ENCODE measurements around the gene KCNMB2.

DNA sequence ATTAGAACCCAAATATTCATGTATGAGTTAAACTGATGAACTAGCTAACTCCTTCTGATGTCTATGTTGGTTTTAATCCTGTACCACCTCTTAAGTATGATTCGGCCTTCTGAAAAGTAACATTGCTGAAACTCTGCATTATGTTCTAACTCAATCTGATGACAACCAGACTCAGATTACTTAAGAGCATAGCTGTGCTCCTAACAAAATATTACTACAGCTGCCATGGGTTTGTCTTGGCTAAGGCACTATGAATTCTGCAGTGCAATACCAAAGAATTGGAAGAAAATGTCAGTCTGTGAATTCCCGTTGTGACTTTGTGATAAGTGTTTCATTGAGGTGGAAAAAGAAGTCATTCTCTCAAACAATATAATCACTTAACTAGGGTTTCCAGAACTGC is 311.0 kb downstream of the KCNMB2 start:
- TF ChIP-seq, protein P1, sequence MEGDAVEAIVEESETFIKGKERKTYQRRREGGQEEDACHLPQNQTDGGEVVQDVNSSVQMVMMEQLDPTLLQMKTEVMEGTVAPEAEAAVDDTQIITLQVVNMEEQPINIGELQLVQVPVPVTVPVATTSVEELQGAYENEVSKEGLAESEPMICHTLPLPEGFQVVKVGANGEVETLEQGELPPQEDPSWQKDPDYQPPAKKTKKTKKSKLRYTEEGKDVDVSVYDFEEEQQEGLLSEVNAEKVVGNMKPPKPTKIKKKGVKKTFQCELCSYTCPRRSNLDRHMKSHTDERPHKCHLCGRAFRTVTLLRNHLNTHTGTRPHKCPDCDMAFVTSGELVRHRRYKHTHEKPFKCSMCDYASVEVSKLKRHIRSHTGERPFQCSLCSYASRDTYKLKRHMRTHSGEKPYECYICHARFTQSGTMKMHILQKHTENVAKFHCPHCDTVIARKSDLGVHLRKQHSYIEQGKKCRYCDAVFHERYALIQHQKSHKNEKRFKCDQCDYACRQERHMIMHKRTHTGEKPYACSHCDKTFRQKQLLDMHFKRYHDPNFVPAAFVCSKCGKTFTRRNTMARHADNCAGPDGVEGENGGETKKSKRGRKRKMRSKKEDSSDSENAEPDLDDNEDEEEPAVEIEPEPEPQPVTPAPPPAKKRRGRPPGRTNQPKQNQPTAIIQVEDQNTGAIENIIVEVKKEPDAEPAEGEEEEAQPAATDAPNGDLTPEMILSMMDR (IDR thresholded peaks at IDR 0.05; ENCODE audit: borderline replicate concordance, extremely low read depth, low read length, poor library complexity, severe bottlenecking): no peak
- TF ChIP-seq EZH2 (IDR thresholded peaks at IDR 0.05; ENCODE audit: borderline replicate concordance, low read depth, low read length, severe bottlenecking): no peak

Measured in DND-41 (cell line).